Esophagus muscularis mucosa (tissue), 2 donors: Measurements from ENCODE around the gene NOD1.
"Not testable (repeated sequence)": the region's sequence is repeated elsewhere in the genome, so short reads cannot be mapped to it uniquely, and the experiment has no call there.

Experiments
- POLR2A ChIP-seq: fragments of 450-650 bp; IDR thresholded peaks from one replicate; pipeline ENCODE4 v1.6.1; 2017; ENCODE audit warnings: antibody characterized with exemption, moderate library complexity, mild to moderate bottlenecking, low read depth
- POLR2AphosphoS5 ChIP-seq, 2 donors: sonication (generic); formaldehyde crosslinking; IDR thresholded peaks; one replicate each; pipeline ENCODE4 v1.6.1; 2017; ENCODE audit warnings: antibody characterized with exemption in 2 of 2

DNA sequence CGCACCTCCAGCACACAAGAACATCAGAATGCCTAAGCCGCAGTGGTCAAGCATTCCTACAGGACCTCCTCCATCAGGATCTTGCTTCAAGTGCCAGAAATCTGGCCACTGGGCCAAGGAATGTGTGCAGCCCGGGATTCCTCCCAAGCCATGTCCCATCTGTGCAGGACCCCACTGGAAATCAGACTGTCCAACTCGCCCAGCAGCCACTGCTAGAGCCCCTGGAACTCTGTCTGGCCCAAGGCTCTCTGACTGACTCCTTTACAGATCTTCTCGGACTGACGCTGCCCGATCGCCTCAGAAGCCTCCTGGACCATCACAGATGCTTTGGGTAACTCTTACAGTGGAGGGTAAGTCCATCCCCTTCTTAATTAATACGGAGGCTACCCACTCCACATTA, 2.8 kb upstream of the NOD1 start:
- not testable (repeated sequence) for TF ChIP-seq POLR2AphosphoS5 (IDR thresholded peaks at IDR 0.05); POLR2A
